Esophagus muscularis mucosa (tissue), 4 donors: Measurements from ENCODE around the gene BCAS1. TPM values are rescaled to one million over a fixed set of nuclear protein-coding genes. Genes with fewer than 3 reads are reported as not detected.
"Not testable (repeated sequence)": the region's sequence is repeated elsewhere in the genome, so short reads cannot be mapped to it uniquely, and the experiment has no call there.

Experiments
- DNase-seq: peaks from one replicate; pipeline ENCODE4 v3.0.0-alpha.2; 2017; ENCODE audit errors: extremely low spot score
- H3K27ac ChIP-seq, 4 donors: fragments of 200-600 bp; sonication (generic); replicated peaks in 1 of 4; 1 replicate in 3 of 4; 2 replicates in 1 of 4; pipeline ENCODE4 v1.5.1; 2016 to 2019; ENCODE audit warnings: mild to moderate bottlenecking in 1 of 4
- H3K27me3 ChIP-seq, 4 donors: fragments of 200-600 bp; sonication (generic); one replicate each; pipeline versions ENCODE4 v1.5.1 to v1.6.0; 2016 to 2019
- H3K36me3 ChIP-seq, 4 donors: fragments of 200-600 bp; sonication (generic); one replicate each; pipeline ENCODE4 v1.5.1; 2016 to 2019
- H3K4me1 ChIP-seq, 4 donors: fragments of 200-600 bp; sonication (generic); one replicate each; pipeline ENCODE4 v1.5.1; 2016 to 2019
- H3K4me3 ChIP-seq, 4 donors: fragments of 200-600 bp; sonication (generic); 1 replicate in 2 of 4; 2 replicates in 2 of 4; pipeline ENCODE4 v1.5.1; 2016 to 2019; ENCODE audit warnings: mild to moderate bottlenecking in 4 of 4, moderate library complexity in 1 of 4
- H3K9me3 ChIP-seq, 4 donors: fragments of 200-600 bp; sonication (generic); 1 replicate in 3 of 4; 2 replicates in 1 of 4; pipeline ENCODE4 v1.5.1; 2016 to 2019
- EP300 ChIP-seq: sonication (generic); formaldehyde crosslinking; IDR thresholded peaks from one replicate; pipeline ENCODE4 v1.6.1; 2017; ENCODE audit warnings: antibody characterized with exemption
- POLR2A ChIP-seq: fragments of 450-650 bp; IDR thresholded peaks from one replicate; pipeline ENCODE4 v1.6.1; 2017; ENCODE audit warnings: antibody characterized with exemption, moderate library complexity, mild to moderate bottlenecking, low read depth
- POLR2AphosphoS5 ChIP-seq, 2 donors: sonication (generic); formaldehyde crosslinking; IDR thresholded peaks; one replicate each; pipeline ENCODE4 v1.6.1; 2017; ENCODE audit warnings: antibody characterized with exemption in 2 of 2
- WGBS: methylation state at CpG from one replicate; pipeline ENCODE4 v1.1.5; 2018; 5-methylcytosine and 5-hydroxymethylcytosine counted together
- intact Hi-C: fragments of 100-400 bp; cut with DNase I; formaldehyde crosslinking; loops from one replicate; pipeline ENCODE4 v1.15.1; 2023
- total RNA-seq, 4 donors: library from RNA; depleted of rRNA; stranded (reverse); fragments of >200 nt; gene quantifications; one replicate each; pipeline versions ENCODE4 v1.1.0 to v1.2.1, GENCODE V29; 2016
- TF ChIP-seq, protein P1 (sequence below), 3 experiments: fragments of 200-600 bp in 2 of 3; fragments of 450-650 bp in 1 of 3; sonication (generic) in 2 of 3; IDR thresholded peaks; one replicate each; pipeline ENCODE4 v1.5.1; 2017 to 2019; ENCODE audit warnings: antibody characterized with exemption in 3 of 3, mild to moderate bottlenecking in 2 of 3, moderate library complexity in 1 of 3

BCAS1 gene
- total RNA-seq, 4 donors from 2014 or later, result 0.13 to 0.46 TPM; not detected in 2

DNA sequence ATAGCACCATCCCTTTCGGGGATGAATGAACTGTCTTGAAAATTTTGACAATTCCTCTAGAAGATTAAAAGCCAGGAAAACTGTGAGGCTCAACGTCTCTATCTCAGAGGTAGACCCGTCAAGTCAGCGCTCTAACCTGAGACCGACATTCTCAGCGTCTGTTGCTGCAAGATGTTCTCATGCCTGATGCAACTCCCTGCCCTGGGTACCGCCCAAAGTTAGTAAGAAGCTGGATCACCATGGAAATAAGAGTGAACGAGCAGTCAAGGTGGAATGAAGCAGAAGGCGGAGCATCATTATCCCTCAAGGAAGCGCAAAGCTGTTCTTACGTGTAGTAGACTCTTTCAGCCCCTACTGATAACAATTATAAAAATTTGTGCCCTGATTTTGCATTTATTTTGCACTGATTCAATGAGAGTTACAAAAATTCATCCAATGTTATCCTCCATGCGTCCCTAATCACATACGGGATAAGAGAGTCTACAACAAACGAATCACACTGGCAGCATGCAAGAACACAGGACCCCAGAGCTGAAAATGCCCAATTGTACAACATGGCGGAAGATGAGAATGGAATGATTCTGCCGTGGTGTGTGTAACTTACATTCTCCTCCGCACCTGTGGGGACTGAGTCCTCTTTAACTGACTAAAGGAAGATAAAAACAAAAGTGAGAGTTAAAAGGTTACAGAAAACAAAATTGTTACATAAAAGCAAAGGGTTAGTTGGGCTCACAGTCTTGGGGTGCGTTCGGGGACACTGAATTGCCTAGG is 95.4 kb downstream of the BCAS1 start:
- Histone ChIP-seq H3K4me3 (no peak overlapping the region), H3K9me3 (no peaks in the 10 kb centered on the region), H3K4me1 (no peaks in the 10 kb centered on the region), H3K27ac (no peak overlapping the region), H3K27me3 (peaks cover 0 to 5% (median 0%) of the 10 kb centered on the region in 4 donors), H3K36me3 (no peaks in the 10 kb centered on the region)
- WGBS, result 85% methylated on average over 19 of the region's 19 CpGs
- DNase-seq, result no peak
- TF ChIP-seq POLR2A (no peak), EP300 (no peak), POLR2AphosphoS5 (IDR thresholded peaks at IDR 0.05) (no peak)
- intact Hi-C loops, result no loop called here

DNA sequence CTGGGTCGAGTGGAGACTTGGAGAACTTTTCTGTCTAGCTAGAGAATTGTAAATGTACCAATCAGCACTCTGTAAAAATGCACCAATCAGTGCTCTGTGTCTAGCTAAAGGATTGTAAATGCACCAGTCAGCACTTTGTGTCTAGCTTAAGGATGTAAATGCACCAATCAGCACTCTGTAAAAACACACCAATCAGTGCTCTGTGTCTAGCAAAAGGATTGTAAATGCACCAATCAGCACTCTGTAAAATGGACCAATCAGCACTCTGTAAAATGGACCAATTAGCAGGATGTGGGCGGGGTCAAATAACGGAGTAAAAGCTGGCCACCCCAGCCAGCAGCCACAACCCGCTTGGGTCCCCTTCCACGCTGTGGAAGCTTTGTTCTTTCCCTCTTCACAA is 96.5 kb downstream of the BCAS1 start:
- H3K36me3 ChIP-seq, intact Hi-C loops, H3K27me3 ChIP-seq, H3K4me3 ChIP-seq, H3K27ac ChIP-seq, DNase-seq, H3K4me1 ChIP-seq, H3K9me3 ChIP-seq: not testable (repeated sequence)
- 80% methylated on average over 5 of the region's 5 CpGs for WGBS

DNA sequence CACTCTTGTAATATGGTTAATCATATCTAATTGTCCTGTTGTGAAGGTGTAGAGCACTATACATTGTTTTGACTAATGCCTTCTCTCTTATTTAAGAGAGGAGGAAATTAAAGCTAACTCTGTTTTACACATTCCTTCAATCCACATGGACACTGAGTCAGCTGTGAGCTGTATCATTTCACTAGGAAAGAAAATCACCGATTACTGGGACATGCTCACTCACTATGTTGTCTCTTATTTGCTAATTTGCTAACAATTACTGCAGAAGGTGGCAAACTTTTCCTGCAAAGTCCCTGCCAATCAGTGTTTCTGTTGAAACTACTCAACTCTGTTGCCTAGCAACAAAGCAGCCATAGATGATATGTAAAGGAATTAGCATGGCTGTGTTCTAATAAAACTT is 98.2 kb downstream of the BCAS1 start:
- Histone ChIP-seq H3K4me3 (no peak overlapping the region), H3K4me1 (no peaks in the 10 kb centered on the region), H3K9me3 (no peaks in the 10 kb centered on the region), H3K27me3 (no peaks in the 10 kb centered on the region), H3K36me3 (no peaks in the 10 kb centered on the region), H3K27ac (no peak overlapping the region)
- intact Hi-C loops, result no loop called here
- no peak for TF ChIP-seq POLR2AphosphoS5 (IDR thresholded peaks at IDR 0.05)
- TF ChIP-seq EP300, result no peak
- TF ChIP-seq POLR2A, result no peak
- TF ChIP-seq, protein P1, sequence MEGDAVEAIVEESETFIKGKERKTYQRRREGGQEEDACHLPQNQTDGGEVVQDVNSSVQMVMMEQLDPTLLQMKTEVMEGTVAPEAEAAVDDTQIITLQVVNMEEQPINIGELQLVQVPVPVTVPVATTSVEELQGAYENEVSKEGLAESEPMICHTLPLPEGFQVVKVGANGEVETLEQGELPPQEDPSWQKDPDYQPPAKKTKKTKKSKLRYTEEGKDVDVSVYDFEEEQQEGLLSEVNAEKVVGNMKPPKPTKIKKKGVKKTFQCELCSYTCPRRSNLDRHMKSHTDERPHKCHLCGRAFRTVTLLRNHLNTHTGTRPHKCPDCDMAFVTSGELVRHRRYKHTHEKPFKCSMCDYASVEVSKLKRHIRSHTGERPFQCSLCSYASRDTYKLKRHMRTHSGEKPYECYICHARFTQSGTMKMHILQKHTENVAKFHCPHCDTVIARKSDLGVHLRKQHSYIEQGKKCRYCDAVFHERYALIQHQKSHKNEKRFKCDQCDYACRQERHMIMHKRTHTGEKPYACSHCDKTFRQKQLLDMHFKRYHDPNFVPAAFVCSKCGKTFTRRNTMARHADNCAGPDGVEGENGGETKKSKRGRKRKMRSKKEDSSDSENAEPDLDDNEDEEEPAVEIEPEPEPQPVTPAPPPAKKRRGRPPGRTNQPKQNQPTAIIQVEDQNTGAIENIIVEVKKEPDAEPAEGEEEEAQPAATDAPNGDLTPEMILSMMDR (IDR thresholded peaks at IDR 0.05), result no peak
- 92% methylated on average over 1 of the region's 1 CpG for WGBS
- DNase-seq, result no peak

DNA sequence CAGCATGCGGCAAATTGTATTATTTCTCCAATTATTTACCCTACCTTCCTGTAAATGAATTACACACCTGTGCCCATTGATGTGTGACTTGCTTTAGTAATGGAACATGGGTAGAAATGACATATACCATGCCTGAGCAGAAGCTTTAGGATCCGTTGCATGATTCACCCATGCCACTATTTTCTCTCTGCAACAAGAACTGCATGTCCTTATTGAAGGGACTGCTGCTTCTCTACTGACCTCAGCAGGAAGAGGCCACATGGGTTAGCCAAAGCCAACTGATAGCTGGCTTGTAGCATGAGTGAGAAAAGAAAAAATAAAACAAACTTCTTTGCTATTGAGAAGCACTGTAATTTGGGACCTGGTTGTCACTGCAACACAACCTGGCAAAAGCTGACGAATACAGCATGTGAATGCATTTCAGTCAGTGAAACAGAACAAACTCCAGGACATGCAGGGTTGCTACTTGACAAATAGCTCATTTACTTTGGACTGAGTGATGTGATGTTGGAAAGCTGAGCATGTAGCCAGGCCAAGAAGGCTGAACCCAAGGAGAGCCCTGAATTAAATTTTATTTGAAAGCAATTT is 99.2 kb downstream of the BCAS1 start:
- Histone ChIP-seq H3K27ac (no peak overlapping the region), H3K36me3 (no peaks in the 10 kb centered on the region), H3K27me3 (no peaks in the 10 kb centered on the region), H3K4me3 (no peak overlapping the region), H3K4me1 (no peaks in the 10 kb centered on the region), H3K9me3 (no peaks in the 10 kb centered on the region)
- WGBS, result 91% methylated on average over 3 of the region's 3 CpGs
- intact Hi-C loops, result no loop called here
- no peak for DNase-seq
- TF ChIP-seq POLR2A (no peak), POLR2AphosphoS5 (IDR thresholded peaks at IDR 0.05) (no peak), EP300 (no peak)
- TF ChIP-seq, protein P1 (IDR thresholded peaks at IDR 0.05), result no peak

DNA sequence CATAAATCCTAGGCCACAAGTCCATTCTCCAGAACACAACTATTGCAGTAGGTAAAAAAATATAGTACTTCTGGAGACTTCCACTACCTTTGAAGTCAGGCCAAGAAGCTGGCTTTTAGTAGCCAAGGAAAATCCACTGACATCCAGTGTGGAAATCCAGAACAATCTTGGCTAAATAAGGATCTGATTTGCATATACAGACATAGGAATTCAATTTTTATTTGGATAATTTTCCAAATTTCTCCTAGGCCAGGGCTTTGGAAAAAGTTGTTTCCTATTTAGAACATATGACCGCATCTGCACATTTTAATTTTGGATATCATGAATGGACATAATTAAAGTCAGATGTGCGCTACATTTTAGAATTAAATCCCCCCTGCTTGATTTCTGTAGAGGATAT is 100.2 kb downstream of the BCAS1 start:
- DNase-seq, result no peak
- Histone ChIP-seq H3K4me3 (no peak overlapping the region), H3K36me3 (no peaks in the 10 kb centered on the region), H3K27me3 (no peaks in the 10 kb centered on the region), H3K9me3 (no peaks in the 10 kb centered on the region), H3K27ac (no peak overlapping the region), H3K4me1 (no peaks in the 10 kb centered on the region)
- TF ChIP-seq POLR2A, result no peak
- intact Hi-C loops, result no loop called here
- WGBS, result 82% methylated on average over 2 of the region's 2 CpGs

DNA sequence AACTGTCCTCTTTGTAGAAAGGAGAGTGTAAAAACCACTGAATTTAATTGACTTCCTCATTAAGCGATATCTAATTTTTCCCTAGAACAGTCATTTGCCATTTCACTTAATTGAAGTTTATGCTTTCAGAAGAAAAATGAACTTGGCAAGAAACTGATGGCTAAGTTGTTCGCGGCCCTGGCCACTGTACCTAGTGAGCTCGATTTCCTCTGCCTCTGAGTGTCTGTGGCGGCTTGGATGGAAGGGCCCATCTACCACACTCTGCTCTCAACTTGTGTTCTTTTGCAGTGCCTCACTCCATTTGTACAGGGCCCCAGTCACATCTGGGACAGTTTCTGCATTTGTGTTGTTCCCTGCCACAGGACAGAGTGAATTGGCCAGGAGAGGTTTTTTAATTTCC is 102.9 kb downstream of the BCAS1 start:
- H3K36me3 ChIP-seq, result no peaks in the 10 kb centered on the region
- TF ChIP-seq, protein P1 (IDR thresholded peaks at IDR 0.05), result no peak
- no peak for TF ChIP-seq EP300
- TF ChIP-seq POLR2A, result no peak
- TF ChIP-seq POLR2AphosphoS5 (IDR thresholded peaks at IDR 0.05), result no peak
- no peaks in the 10 kb centered on the region for H3K4me1 ChIP-seq
- WGBS, result 94% methylated on average over 5 of the region's 5 CpGs
- peak; percentile 60 for DNase-seq
- no peaks in the 10 kb centered on the region for H3K9me3 ChIP-seq
- no peak overlapping the region for H3K27ac ChIP-seq
- peaks cover 0 to 6% (median 0%) of the 10 kb centered on the region in 4 donors for H3K27me3 ChIP-seq
- no peak overlapping the region for H3K4me3 ChIP-seq
- intact Hi-C loops, result no loop called here
